ENCODE measurements around the gene MRPS27. TPM values are rescaled to one million over a fixed set of nuclear protein-coding genes. Genes with fewer than 3 reads are reported as not detected.

The MRPS27 gene
- total and polyA plus RNA-seq, 9 of the 15 experiments (the other 6 are each of a cell fraction or from before 2014, with no cell fraction given) = 73.6 to 144 (median 106) TPM

DNA sequence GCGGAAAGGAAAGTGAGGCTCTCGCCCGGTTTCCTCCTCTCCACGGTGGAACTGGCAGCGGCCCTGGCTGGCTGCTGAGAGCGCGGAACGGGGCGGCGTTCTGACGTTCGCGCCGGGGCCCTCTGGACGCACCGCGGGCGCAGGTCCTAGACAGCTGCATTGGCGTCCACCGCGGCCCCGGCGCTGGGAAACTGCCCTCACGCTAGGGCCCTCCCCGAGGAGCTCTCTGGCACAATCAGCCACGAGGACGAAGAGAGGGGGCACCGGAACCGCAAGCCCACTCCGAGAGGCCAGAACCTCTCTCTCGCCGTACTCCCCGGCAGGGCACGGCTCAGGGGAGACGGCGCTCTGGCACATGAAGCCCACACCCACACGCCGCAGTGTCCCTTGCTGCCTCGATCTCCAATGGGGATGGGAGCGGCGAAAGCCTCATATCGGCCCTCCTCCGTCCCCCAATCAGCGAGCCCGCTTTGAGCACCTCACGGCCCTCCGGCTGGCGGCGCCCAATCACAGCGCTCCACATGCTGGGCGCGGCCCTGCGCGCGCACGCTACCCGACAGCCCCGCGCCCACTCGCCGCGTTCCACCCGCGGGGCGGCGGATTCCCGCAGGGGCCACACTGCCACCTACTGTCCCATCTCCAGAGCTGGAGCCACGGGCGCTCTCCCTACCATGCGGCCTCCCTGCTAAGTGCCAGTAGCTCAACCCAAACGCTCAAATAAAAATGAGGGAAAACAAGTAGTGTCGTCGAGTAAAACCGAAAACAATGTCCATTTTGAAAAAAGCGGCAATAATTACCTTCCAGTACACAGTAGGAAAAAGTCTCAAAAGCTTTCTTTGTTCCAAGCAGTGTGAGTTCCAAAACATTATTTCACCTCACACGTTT, 11.8 kb downstream of the MRPS27 start (continued):
- TF ChIP-seq POLR2B (IDR thresholded peaks at IDR 0.05; ENCODE audit: low read depth, partially characterized antibody) (peak; percentile 96), ID3 (CRISPR knock-in tag; IDR thresholded peaks at IDR 0.05) (no peak), ID3 (tag; IDR thresholded peaks at IDR 0.05) (no peak), FOS (IDR thresholded peaks at IDR 0.05; ENCODE audit: extremely low read depth, insufficient read length) (peak; percentile 74), KHSRP (IDR thresholded peaks at IDR 0.05) (no peak), CBX1 (IDR thresholded peaks at IDR 0.05; ENCODE audit: low read depth) (peak; percentile 78; the same call in 1 of the 2 replicates), SREBF2 (CRISPR knock-in tag; IDR thresholded peaks at IDR 0.05) (no peak), CREB1 (IDR thresholded peaks at IDR 0.05) (peak; percentile 38), CREB1 (CRISPR knock-in tag; IDR thresholded peaks at IDR 0.05) (peak; percentile 72), SP1 (CRISPR knock-in tag; IDR thresholded peaks at IDR 0.05) (peak; percentile 78), ZKSCAN1 (IDR thresholded peaks at IDR 0.05; ENCODE audit: low read depth, low read length) (no peak; the same call in 1 of the 2 replicates), CBFA2T2 (conservative IDR thresholded peaks at IDR 0.05) (no peak)
- TF ChIP-seq, protein P1, sequence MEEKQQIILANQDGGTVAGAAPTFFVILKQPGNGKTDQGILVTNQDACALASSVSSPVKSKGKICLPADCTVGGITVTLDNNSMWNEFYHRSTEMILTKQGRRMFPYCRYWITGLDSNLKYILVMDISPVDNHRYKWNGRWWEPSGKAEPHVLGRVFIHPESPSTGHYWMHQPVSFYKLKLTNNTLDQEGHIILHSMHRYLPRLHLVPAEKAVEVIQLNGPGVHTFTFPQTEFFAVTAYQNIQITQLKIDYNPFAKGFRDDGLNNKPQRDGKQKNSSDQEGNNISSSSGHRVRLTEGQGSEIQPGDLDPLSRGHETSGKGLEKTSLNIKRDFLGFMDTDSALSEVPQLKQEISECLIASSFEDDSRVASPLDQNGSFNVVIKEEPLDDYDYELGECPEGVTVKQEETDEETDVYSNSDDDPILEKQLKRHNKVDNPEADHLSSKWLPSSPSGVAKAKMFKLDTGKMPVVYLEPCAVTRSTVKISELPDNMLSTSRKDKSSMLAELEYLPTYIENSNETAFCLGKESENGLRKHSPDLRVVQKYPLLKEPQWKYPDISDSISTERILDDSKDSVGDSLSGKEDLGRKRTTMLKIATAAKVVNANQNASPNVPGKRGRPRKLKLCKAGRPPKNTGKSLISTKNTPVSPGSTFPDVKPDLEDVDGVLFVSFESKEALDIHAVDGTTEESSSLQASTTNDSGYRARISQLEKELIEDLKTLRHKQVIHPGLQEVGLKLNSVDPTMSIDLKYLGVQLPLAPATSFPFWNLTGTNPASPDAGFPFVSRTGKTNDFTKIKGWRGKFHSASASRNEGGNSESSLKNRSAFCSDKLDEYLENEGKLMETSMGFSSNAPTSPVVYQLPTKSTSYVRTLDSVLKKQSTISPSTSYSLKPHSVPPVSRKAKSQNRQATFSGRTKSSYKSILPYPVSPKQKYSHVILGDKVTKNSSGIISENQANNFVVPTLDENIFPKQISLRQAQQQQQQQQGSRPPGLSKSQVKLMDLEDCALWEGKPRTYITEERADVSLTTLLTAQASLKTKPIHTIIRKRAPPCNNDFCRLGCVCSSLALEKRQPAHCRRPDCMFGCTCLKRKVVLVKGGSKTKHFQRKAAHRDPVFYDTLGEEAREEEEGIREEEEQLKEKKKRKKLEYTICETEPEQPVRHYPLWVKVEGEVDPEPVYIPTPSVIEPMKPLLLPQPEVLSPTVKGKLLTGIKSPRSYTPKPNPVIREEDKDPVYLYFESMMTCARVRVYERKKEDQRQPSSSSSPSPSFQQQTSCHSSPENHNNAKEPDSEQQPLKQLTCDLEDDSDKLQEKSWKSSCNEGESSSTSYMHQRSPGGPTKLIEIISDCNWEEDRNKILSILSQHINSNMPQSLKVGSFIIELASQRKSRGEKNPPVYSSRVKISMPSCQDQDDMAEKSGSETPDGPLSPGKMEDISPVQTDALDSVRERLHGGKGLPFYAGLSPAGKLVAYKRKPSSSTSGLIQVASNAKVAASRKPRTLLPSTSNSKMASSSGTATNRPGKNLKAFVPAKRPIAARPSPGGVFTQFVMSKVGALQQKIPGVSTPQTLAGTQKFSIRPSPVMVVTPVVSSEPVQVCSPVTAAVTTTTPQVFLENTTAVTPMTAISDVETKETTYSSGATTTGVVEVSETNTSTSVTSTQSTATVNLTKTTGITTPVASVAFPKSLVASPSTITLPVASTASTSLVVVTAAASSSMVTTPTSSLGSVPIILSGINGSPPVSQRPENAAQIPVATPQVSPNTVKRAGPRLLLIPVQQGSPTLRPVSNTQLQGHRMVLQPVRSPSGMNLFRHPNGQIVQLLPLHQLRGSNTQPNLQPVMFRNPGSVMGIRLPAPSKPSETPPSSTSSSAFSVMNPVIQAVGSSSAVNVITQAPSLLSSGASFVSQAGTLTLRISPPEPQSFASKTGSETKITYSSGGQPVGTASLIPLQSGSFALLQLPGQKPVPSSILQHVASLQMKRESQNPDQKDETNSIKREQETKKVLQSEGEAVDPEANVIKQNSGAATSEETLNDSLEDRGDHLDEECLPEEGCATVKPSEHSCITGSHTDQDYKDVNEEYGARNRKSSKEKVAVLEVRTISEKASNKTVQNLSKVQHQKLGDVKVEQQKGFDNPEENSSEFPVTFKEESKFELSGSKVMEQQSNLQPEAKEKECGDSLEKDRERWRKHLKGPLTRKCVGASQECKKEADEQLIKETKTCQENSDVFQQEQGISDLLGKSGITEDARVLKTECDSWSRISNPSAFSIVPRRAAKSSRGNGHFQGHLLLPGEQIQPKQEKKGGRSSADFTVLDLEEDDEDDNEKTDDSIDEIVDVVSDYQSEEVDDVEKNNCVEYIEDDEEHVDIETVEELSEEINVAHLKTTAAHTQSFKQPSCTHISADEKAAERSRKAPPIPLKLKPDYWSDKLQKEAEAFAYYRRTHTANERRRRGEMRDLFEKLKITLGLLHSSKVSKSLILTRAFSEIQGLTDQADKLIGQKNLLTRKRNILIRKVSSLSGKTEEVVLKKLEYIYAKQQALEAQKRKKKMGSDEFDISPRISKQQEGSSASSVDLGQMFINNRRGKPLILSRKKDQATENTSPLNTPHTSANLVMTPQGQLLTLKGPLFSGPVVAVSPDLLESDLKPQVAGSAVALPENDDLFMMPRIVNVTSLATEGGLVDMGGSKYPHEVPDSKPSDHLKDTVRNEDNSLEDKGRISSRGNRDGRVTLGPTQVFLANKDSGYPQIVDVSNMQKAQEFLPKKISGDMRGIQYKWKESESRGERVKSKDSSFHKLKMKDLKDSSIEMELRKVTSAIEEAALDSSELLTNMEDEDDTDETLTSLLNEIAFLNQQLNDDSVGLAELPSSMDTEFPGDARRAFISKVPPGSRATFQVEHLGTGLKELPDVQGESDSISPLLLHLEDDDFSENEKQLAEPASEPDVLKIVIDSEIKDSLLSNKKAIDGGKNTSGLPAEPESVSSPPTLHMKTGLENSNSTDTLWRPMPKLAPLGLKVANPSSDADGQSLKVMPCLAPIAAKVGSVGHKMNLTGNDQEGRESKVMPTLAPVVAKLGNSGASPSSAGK (IDR thresholded peaks at IDR 0.05) = peak; percentile 88
- TF ChIP-seq, protein P2, sequence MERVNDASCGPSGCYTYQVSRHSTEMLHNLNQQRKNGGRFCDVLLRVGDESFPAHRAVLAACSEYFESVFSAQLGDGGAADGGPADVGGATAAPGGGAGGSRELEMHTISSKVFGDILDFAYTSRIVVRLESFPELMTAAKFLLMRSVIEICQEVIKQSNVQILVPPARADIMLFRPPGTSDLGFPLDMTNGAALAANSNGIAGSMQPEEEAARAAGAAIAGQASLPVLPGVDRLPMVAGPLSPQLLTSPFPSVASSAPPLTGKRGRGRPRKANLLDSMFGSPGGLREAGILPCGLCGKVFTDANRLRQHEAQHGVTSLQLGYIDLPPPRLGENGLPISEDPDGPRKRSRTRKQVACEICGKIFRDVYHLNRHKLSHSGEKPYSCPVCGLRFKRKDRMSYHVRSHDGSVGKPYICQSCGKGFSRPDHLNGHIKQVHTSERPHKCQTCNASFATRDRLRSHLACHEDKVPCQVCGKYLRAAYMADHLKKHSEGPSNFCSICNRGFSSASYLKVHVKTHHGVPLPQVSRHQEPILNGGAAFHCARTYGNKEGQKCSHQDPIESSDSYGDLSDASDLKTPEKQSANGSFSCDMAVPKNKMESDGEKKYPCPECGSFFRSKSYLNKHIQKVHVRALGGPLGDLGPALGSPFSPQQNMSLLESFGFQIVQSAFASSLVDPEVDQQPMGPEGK (CRISPR knock-in tag; IDR thresholded peaks at IDR 0.05; ENCODE audit: borderline replicate concordance) = no peak
